Endothelial cell of umbilical vein (primary cell): Measurements from ENCODE around the gene UTF1. TPM values are rescaled to one million over a fixed set of nuclear protein-coding genes. Genes with fewer than 3 reads are reported as not detected.

Experiments
- BruUV-seq: library from RNA; stranded (reverse); fragments of 400-500 nt; replicated peaks from 2 replicates; lab custom pipeline; 2021; lab: Mats Ljungman, UMichigan
- CTCF ChIA-PET: fragments of 300-600, 350-600 bp; sonication (Branson Sonifier 250); formaldehyde crosslinking; loops from one replicate; lab custom pipeline; 2021; ENCODE audit warnings: antibody characterized with exemption, inconsistent platforms; lab: Charles Lee
- POLR2A ChIA-PET: fragments of 300-600, 350-600 bp; sonication (Branson Sonifier 250); formaldehyde crosslinking; loops from one replicate; lab custom pipeline; 2021; ENCODE audit warnings: antibody characterized with exemption, inconsistent platforms; lab: Charles Lee
- DNase-seq: peaks from one replicate; pipeline ENCODE4 v3.0.0-alpha.2; 2011; ENCODE audit warnings: low read depth, low spot score
- FAIRE-seq: peaks from 2 replicates; lab custom pipeline; 2011; peaks lifted over from hg19 to GRCh38; lab: Jason Lieb, UNC
- H2AFZ ChIP-seq: 2 replicates; pipeline ENCODE4 v1.6.0; 2012; ENCODE audit warnings: low read depth, low read length, control low read depth, inconsistent platforms
- H3K27ac ChIP-seq: 2 replicates; pipeline ENCODE4 v1.5.1; 2011; ENCODE audit warnings: low read depth, mild to moderate bottlenecking, control low read depth, low read length, moderate library complexity; ENCODE audit not compliant: insufficient read depth
- H3K27me3 ChIP-seq, 2 experiments: 2 replicates each; pipeline versions ENCODE4 v1.6.0 to v1.6.1; 2011; ENCODE audit warnings: low read length in 2 of 2, mixed read lengths in 1 of 2; ENCODE audit not compliant: control insufficient read depth in 2 of 2, insufficient read depth in 2 of 2
- H3K36me3 ChIP-seq, 2 experiments: 2 replicates in 1 of 2; 3 replicates in 1 of 2; pipeline ENCODE4 v1.5.1; 2011; ENCODE audit warnings: low read length in 2 of 2, mild to moderate bottlenecking in 1 of 2, moderate library complexity in 1 of 2; ENCODE audit not compliant: control insufficient read depth in 2 of 2, insufficient read depth in 2 of 2; ENCODE audit errors: extremely low read depth in 1 of 2
- H3K4me1 ChIP-seq: 3 replicates; pipeline ENCODE4 v1.5.1; 2011; ENCODE audit warnings: mild to moderate bottlenecking, low read length; ENCODE audit not compliant: control insufficient read depth, insufficient read depth; ENCODE audit errors: extremely low read depth
- H3K4me2 ChIP-seq: 2 replicates; pipeline ENCODE4 v1.6.1; 2011; ENCODE audit warnings: low read length, control low read depth, mixed read lengths; ENCODE audit not compliant: insufficient read depth
- H3K4me3 ChIP-seq, 3 experiments: fragments of 200-600 bp in 1 of 3; sonication (generic), shearing (Covaris generic) in 1 of 3; replicated peaks in 1 of 3; 2 replicates each; pipeline ENCODE4 v1.5.1; 2011 to 2016; ENCODE audit warnings: control low read depth in 3 of 3, low read length in 3 of 3, mild to moderate bottlenecking in 2 of 3, inconsistent platforms in 1 of 3, low read depth in 1 of 3, moderate library complexity in 1 of 3; ENCODE audit not compliant: insufficient read depth in 1 of 3
- H3K79me2 ChIP-seq: 2 replicates; pipeline ENCODE4 v1.6.0; 2012; ENCODE audit warnings: low read length, inconsistent platforms; ENCODE audit not compliant: control insufficient read depth, insufficient read depth
- H3K9ac ChIP-seq: replicated peaks from 2 replicates; pipeline ENCODE3; 2011; ENCODE audit warnings: low read length, control low read depth; ENCODE audit not compliant: insufficient read depth; ENCODE audit errors: extremely low read depth
- H3K9me1 ChIP-seq: replicated peaks from 3 replicates; pipeline ENCODE4 v1.6.0; 2011; ENCODE audit warnings: mild to moderate bottlenecking, low read length; ENCODE audit not compliant: control insufficient read depth, insufficient read depth; ENCODE audit errors: extremely low read depth
- H3K9me3 ChIP-seq: replicated peaks from 2 replicates; pipeline ENCODE4 v1.5.1; 2012; ENCODE audit warnings: low read length, inconsistent platforms; ENCODE audit not compliant: control insufficient read depth, insufficient read depth
- H4K20me1 ChIP-seq: replicated peaks from 2 replicates; pipeline ENCODE3; 2011; ENCODE audit warnings: mild to moderate bottlenecking, low read length; ENCODE audit not compliant: control insufficient read depth, insufficient read depth; ENCODE audit errors: extremely low read depth
- CTCF ChIP-seq, 2 donors: IDR thresholded peaks; 1 replicate in 1 of 2; 2 replicates in 1 of 2; pipeline ENCODE4 v1.5.1; 2011; ENCODE audit warnings: low read length in 2 of 2, mild to moderate bottlenecking in 2 of 2, moderate library complexity in 2 of 2, control low read depth in 1 of 2, inconsistent platforms in 1 of 2, low read depth in 1 of 2; ENCODE audit not compliant: insufficient read depth in 1 of 2; ENCODE audit errors: extremely low read depth in 1 of 2
- EZH2 ChIP-seq: IDR thresholded peaks from 2 replicates; pipeline ENCODE4 v1.6.1; 2012; ENCODE audit warnings: borderline replicate concordance, low read depth, mild to moderate bottlenecking, moderate library complexity, low read length, inconsistent platforms; ENCODE audit not compliant: severe bottlenecking
- FOS ChIP-seq: IDR thresholded peaks from 2 replicates; pipeline ENCODE4 v1.6.1; 2011; ENCODE audit warnings: mild to moderate bottlenecking, low read length, moderate library complexity, borderline replicate concordance; ENCODE audit not compliant: insufficient read depth
- GATA2 ChIP-seq: IDR thresholded peaks from 2 replicates; pipeline ENCODE4 v1.7.0; 2011; ENCODE audit warnings: low read depth, mild to moderate bottlenecking, moderate library complexity, mixed read lengths, low read length; ENCODE audit not compliant: insufficient read length, insufficient read depth
- JUN ChIP-seq: IDR thresholded peaks from 2 replicates; pipeline ENCODE4 v1.6.1; 2011; ENCODE audit warnings: borderline replicate concordance, low read depth; ENCODE audit not compliant: insufficient read length, insufficient read depth
- MAX ChIP-seq: IDR thresholded peaks from 2 replicates; pipeline ENCODE4 v1.6.1; 2011; ENCODE audit not compliant: insufficient read depth, insufficient read length
- MYC ChIP-seq: IDR thresholded peaks from one replicate; pipeline ENCODE4 v1.6.1; 2011; ENCODE audit warnings: mild to moderate bottlenecking, low read depth, low read length
- POLR2A ChIP-seq: IDR thresholded peaks from 2 replicates; pipeline ENCODE4 v1.6.1; 2012; ENCODE audit warnings: low read depth, mild to moderate bottlenecking, control low read depth, low read length
- POLR2AphosphoS5 ChIP-seq: IDR thresholded peaks from 2 replicates; pipeline ENCODE4 v1.6.1; 2012; ENCODE audit warnings: low read depth, mild to moderate bottlenecking, control low read depth, low read length, moderate library complexity; ENCODE audit not compliant: insufficient read depth
- dilution Hi-C: fragments of 300-500 bp; cut with MboI; formaldehyde crosslinking; loops from one replicate; pipeline ENCODE4 v1.15.0; 2019; ENCODE audit warnings: low sequenced_read_pairs; ENCODE audit not compliant: extremely low pct_ligation_motif_present
- intact Hi-C: fragments of 100-400 bp; cut with micrococcal nuclease; formaldehyde crosslinking; loops from one replicate; pipeline ENCODE4 v1.10.0; 2022
- polyA plus RNA-seq, 4 experiments: library from polyadenylated mRNA; depleted of rRNA in 3 of 4; stranded (reverse) in 3 of 4; unstranded in 1 of 4; fragments of >200 nt; gene quantifications; 2 replicates each; pipeline versions ENCODE4 v1.2.1 to v1.2.3, GENCODE V29; 2011 to 2012; ENCODE audit warnings: missing spikeins in 1 of 4
- total RNA-seq: library from RNA; stranded (reverse); gene quantifications from 2 replicates; pipeline ENCODE4 v1.2.3, GENCODE V29; 2021

UTF1 gene
- total and polyA plus RNA-seq, 2 donors (not counting 3 experiments of a cell fraction or from before 2014, with no cell fraction given) = not detected

GRCh38 chr10:133183646-133184378, 46.2 kb upstream of the UTF1 start:
- intact Hi-C loops (no loop called here), dilution Hi-C loops (no loop called here)
- H3K9me1 ChIP-seq = no peaks in the 10 kb centered on the region
- no peak overlapping the region for H3K4me3 ChIP-seq
- POLR2A ChIA-PET = no interaction called here
- H3K9ac ChIP-seq = no peak overlapping the region
- no peaks in the 10 kb centered on the region for H3K4me1 ChIP-seq
- no TSS peak for BruUV-seq
- no peak overlapping the region for H3K27ac ChIP-seq
- no peak for FAIRE-seq
- no peak overlapping the region for H3K4me2 ChIP-seq
- no peaks in the 10 kb centered on the region for H3K79me2 ChIP-seq
- no peaks in the 10 kb centered on the region for H4K20me1 ChIP-seq
- CTCF ChIA-PET = no interaction called here
- no peaks in the 10 kb centered on the region for H3K9me3 ChIP-seq
- no peak for DNase-seq
- H3K36me3 ChIP-seq = no peaks in the 10 kb centered on the region
- no peaks in the 10 kb centered on the region for H3K27me3 ChIP-seq
- TF ChIP-seq POLR2A = no peak
- no peak for TF ChIP-seq MAX
- TF ChIP-seq MYC = no peak
- no peak for TF ChIP-seq CTCF (IDR thresholded peaks at IDR 0.05; ENCODE audit: extremely low read depth in 1 of 2, insufficient read depth in 1 of 2, low read depth in 1 of 2, low read length in 2 of 2)
- no peak for TF ChIP-seq FOS
- TF ChIP-seq JUN = no peak
- TF ChIP-seq EZH2 = no peak
- TF ChIP-seq GATA2 = no peak
- TF ChIP-seq POLR2AphosphoS5 = no peak
- H2AFZ ChIP-seq = no peak overlapping the region
